ENCODE measurements around the gene TRAPPC4.

DNA sequence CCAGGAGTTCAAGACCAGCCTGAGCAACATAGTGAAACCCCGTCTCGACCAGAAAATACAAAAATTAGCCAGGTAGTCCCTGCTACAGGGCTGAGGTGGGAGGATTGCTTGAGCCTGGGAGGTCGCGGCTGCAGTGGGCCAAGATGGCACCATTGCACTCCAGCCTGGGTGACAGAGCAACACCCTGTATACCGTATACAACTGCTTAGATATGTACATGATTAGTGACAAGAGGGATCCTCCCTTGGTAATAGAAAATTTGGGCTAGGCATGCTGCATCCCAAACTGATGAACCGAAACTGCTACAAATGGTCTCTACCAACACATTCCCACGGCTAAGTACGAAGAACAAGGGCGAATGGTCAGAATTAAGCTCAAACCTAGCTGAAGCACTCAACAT is 24.4 kb downstream of the TRAPPC4 start:
- TF ChIP-seq, protein P1, sequence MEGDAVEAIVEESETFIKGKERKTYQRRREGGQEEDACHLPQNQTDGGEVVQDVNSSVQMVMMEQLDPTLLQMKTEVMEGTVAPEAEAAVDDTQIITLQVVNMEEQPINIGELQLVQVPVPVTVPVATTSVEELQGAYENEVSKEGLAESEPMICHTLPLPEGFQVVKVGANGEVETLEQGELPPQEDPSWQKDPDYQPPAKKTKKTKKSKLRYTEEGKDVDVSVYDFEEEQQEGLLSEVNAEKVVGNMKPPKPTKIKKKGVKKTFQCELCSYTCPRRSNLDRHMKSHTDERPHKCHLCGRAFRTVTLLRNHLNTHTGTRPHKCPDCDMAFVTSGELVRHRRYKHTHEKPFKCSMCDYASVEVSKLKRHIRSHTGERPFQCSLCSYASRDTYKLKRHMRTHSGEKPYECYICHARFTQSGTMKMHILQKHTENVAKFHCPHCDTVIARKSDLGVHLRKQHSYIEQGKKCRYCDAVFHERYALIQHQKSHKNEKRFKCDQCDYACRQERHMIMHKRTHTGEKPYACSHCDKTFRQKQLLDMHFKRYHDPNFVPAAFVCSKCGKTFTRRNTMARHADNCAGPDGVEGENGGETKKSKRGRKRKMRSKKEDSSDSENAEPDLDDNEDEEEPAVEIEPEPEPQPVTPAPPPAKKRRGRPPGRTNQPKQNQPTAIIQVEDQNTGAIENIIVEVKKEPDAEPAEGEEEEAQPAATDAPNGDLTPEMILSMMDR (conservative IDR thresholded peaks at IDR 0.05), result no peak
- TF ChIP-seq EZH2 (IDR thresholded peaks at IDR 0.05; ENCODE audit: low read depth), result no peak
